Stimulated activated CD8-positive, alpha-beta memory T cell treated with anti-CD3 and anti-CD28 coated beads, Interleukin-12 subunit alpha, Interleukin-12 subunit beta, amount 100 ng/mL, for 24 hours (primary cell): ENCODE data around the gene TNS3.
"Not testable (repeated sequence)": the region's sequence is repeated elsewhere in the genome, so short reads cannot be mapped to it uniquely, and the experiment has no call there.

ENCODE experiments used
- DNase-seq: peaks from one replicate; pipeline ENCODE4 v3.0.0-alpha.2; 2020; ENCODE audit errors: extremely low read depth

TNS3 gene

GRCh38 chr7:47283497-47284131 is 298.3 kb downstream of the TNS3 start:
- no peak for DNase-seq

GRCh38 chr7:47282790-47283496 is 299.0 kb downstream of the TNS3 start:
- DNase-seq: no peak

GRCh38 chr7:47281966-47282643 is 299.8 kb downstream of the TNS3 start:
- no peak for DNase-seq

- no peak for DNase-seq
Observed at GRCh38 chr7:47281161-47281560, 300.8 kb downstream of the TNS3 start.

- DNase-seq: no peak
Observed at GRCh38 chr7:47280114-47280513, 301.8 kb downstream of the TNS3 start.

GRCh38 chr7:47278043-47278442 is 303.9 kb downstream of the TNS3 start:
- no peak for DNase-seq

- no peak for DNase-seq
Observed at GRCh38 chr7:47277321-47277781, 304.6 kb downstream of the TNS3 start.

- no peak for DNase-seq
Observed at GRCh38 chr7:47273974-47274766, 307.7 kb downstream of the TNS3 start.

- no peak for DNase-seq
Observed at GRCh38 chr7:47273088-47273487, 308.8 kb downstream of the TNS3 start.

GRCh38 chr7:47271749-47272148 is 310.2 kb downstream of the TNS3 start:
- DNase-seq: no peak

GRCh38 chr7:47268851-47269836 is 312.8 kb downstream of the TNS3 start:
- DNase-seq: no peak

GRCh38 chr7:47267346-47267745 is 314.6 kb downstream of the TNS3 start:
- DNase-seq: no peak

GRCh38 chr7:47266799-47267198 is 315.1 kb downstream of the TNS3 start:
- no peak for DNase-seq

GRCh38 chr7:47266131-47266706 is 315.7 kb downstream of the TNS3 start:
- no peak for DNase-seq

GRCh38 chr7:47265621-47266020 is 316.3 kb downstream of the TNS3 start:
- no peak for DNase-seq

GRCh38 chr7:47264021-47264651 is 317.8 kb downstream of the TNS3 start:
- DNase-seq: no peak

GRCh38 chr7:47262881-47263280 is 319.0 kb downstream of the TNS3 start:
- no peak for DNase-seq

GRCh38 chr7:47262160-47262559 is 319.8 kb downstream of the TNS3 start:
- DNase-seq: not testable (repeated sequence)

GRCh38 chr7:47260270-47260669 is 321.6 kb downstream of the TNS3 start:
- no peak for DNase-seq

GRCh38 chr7:47259682-47260081 is 322.2 kb downstream of the TNS3 start:
- DNase-seq: no peak
